Measurements from ENCODE around the gene BEGAIN.

The BEGAIN gene

GRCh38 chr14:100580316-100581227 lies 6.6 kb downstream of the BEGAIN start:
- DNase-seq = no peak

GRCh38 chr14:100578552-100578951 lies 8.7 kb downstream of the BEGAIN start:
- DNase-seq = no peak

- no peak for DNase-seq
Observed at GRCh38 chr14:100577986-100578431, 9.2 kb downstream of the BEGAIN start.

- no peak for DNase-seq
Observed at GRCh38 chr14:100577321-100577985, 9.8 kb downstream of the BEGAIN start.

DNA sequence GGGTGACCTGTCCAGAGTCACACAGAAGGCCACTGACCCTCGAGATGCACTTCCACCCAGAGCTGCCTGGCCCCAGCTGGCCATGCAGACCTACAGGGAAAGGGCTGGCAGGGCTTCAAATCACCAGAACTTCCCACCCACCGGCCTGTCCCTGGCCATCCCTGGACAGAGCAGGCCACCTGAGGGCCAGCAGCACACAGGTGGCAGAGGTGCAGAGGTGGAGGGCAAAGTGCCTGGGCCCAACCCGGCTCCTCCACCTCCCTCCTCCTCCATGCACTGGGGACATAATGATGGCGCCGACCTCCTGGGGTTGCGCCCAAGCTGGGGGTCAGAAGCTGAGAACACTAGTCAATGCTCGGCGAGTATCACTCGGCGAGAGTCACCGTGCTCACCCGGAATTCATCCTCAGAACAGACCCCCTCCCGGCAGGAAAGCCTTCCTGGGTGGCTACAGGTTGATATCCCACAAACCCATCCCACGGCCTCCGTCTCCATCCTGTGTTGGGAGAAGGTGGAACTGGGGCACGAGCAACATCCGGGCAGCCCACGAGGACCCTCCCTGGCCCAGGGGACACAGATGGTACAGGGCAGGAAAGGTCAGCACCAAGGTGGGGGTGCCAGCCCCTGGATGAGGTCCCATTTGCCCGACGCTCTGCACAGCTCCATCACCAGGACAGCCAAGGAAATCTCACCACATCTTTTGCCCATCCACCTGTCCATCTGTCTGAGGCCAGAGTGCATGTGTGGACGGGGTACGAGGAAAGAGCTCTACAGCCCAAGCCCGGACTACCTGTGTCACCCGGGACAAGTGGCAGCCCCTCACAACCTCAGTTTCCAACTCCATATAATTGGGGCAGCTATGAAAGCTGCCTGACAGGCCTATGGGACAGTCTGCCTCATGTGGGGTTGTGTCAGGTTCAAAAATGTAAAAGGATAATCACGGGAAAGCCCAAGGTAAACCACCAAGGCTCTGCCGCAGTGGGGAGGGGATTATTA lies 10.8 kb downstream of the BEGAIN start:
- no peak for DNase-seq

- DNase-seq = no peak
Observed at GRCh38 chr14:100575266-100575995, 11.8 kb downstream of the BEGAIN start.

DNA sequence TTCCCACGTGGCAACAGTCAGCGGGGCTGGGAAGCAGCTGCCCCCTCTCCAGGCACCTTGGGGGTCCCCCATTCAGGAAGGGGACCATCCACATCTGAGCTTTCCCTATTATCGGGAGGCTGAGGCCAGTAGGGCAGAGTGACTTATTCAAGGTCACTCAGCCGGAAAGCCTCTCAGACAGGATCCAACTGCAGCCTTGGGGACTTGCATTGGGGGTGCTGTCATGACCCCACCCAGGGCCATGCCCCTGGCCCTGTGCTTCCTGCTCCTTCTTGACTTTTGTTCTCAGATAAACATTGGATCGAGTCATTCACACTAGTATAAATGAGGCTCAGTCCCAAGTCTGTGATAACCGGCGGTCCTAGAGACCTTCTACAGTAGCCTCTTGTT lies 12.6 kb downstream of the BEGAIN start:
- DNase-seq = no peak

DNA sequence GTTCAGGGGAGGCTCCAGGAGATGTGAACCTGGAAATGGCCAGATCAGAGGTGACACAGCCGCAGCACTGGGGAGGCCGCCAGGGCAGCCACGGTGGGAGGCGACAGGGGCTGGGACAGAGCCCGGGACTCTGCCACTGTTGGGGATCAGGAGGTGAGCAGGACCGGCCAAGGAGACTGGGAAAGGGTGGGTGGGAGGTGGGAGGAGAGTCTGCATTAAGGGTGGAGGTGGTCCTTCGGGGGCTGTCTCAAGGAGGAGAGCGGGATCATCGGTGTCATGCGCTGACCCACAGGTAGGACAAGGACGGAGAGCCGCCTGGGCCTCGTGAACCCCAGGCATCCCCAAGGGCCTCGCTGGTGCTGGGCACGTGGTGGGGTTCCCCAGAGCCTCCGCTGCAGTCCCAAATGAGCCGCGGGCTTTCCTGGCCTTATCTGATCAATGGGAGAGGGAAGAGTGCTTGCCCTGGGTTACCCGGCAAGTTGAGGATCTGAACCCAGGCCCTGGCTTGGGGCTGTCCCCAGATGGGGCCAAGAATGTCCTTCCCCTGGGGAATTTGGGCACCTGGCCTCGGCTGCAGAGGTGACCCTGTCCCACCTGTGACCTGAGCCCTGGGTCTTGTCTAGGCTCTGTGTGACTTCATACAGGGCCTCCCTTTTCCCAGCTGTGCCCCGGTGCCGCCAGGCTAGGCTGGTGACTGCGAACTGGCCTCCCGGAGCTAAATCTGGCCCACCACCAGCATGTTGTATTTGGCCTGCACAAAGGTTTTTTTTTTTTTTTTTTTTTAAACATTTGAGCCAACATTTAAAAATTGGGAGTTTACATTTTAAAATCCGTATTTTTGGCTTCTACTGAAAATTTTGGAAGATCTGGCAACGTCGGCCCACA lies 13.2 kb downstream of the BEGAIN start:
- DNase-seq = no peak

DNA sequence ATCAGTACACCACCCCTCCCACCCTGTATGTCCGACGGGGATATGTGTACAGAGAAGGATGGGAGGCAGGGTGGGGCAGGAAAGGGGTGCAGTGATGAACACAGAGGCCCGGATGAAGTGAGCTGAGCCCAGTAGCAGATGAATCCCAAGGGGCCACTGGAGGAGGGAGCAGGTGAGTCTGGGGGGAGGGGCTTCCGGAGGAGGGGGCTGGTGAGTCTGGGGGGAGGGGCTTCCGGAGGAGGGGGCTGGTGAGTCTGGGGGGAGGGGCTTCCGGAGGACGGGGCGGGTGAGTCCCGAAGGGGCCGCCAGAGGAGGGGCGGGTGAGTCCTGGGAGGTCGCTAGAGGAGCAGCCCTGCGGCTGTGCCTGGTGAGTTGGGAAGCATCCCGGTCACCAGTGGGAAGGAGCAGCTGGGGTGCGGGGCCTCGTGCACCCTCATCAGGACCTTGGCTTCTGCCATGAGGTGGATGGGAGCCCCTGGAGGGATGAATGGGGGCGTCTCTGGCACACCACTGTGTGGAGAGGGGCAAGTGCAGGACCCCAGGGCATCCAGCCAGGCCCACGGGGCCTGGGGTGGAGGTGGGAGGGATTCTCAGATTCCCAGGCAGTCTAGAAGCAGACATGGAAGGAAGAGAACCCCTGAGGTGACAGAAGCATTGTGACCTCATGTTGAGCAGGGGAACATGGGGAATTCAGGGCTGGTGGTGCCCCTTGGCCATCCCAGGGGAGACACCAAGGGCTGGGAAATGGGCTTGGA lies 14.0 kb downstream of the BEGAIN start:
- no peak for DNase-seq

GRCh38 chr14:100572543-100572942 lies 14.7 kb downstream of the BEGAIN start:
- DNase-seq = no peak

- DNase-seq = no peak
Observed at GRCh38 chr14:100571837-100572236, 15.4 kb downstream of the BEGAIN start.

DNA sequence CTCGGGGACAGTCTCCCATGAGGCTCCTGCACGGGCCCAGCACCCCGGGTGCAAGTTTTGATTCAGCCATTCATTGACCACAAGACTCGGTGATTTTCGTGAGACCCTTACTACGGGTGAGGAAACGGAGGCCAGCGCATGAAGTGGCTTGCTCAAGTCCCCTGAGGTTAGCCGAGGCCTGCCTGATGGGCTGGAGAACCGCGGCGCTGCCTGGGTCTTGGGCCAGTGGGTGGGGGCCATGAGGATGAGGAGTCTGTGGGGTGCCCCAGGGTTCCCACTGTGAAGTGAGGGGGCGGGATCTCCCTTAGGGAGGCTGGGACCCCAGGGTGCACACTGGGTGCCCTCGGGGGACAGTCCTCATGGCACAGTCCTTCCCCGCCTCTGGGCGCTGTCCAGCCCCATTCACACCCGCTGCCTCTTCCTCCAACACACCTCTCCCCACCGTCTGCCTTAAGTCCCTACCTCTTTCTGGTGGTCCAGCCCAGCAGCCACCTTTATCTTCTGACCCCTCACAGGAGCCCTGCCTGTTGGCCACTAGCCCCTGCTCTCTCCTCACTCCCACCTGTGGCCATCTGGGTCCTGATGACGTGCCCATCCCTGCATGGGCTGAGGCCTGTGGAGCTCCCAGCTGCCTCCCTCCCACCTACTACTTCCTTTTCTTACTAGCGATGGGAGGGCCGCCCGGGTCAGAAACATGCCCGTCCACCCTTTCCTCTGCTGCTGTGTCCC lies 16.3 kb downstream of the BEGAIN start:
- no peak for DNase-seq

GRCh38 chr14:100569734-100570286 lies 17.4 kb downstream of the BEGAIN start:
- DNase-seq = no peak

- no peak for DNase-seq
Observed at GRCh38 chr14:100568998-100569733, 18.1 kb downstream of the BEGAIN start.

DNA sequence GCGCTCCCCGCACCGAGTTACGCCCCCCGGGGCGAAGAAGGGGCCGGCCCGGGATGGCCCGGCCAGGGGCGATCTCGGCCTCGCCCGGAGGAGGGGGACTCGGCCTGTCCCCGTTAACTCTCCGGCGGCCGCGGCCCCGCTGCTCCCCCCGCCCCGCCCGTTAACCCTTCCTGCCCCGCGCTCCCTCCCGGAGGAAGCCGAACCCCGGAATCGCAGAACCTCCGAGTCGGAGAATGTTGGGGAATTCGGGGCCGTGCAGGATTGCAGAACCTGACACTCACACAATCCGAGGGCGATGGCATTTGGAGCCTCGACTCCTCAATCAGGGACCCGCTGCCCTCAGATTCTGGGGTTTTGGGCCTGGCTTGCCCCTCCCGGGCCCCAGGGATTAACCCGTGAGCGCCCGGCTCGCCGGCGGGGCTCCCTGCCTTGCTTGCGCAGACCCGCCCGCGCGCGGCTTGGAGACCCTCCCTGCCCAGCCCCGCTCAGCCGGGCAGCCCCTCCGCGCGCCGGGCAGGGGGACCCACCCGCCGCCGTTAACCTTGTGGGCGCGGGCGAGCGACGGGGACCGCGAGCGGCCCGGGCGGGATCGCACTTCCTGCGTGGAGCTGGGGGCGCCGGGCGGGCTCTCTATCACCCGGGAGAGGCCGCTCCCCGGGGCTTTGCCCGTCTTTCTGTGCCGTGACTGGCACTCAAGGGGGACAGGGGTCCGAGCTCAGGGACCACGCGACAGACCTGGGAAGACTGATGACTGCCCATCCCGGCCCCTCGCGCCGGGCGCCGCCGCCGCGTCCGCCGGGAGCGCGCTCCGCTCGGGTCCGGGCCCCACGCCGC lies 18.8 kb downstream of the BEGAIN start:
- no peak for DNase-seq

- DNase-seq = no peak
Observed at GRCh38 chr14:100567877-100568163, 19.4 kb downstream of the BEGAIN start.

- DNase-seq = no peak
Observed at GRCh38 chr14:100567009-100567876, 20.0 kb downstream of the BEGAIN start.

Measured in bone marrow (tissue), 2 donors.